A673 (cell line): ENCODE measurements around the gene METTL24.

Experiments used
- EZH2 ChIP-seq: fragments of 200-600 bp; sonication (generic); IDR thresholded peaks from 2 replicates; pipeline ENCODE4 v1.6.1; 2017; ENCODE audit warnings: borderline replicate concordance, low read depth, mild to moderate bottlenecking, mixed read lengths, antibody characterized with exemption, low read length; ENCODE audit not compliant: poor library complexity, severe bottlenecking
- TF ChIP-seq, protein P1 (sequence below): fragments of 300-800, 200-600 bp; sonication (generic); conservative IDR thresholded peaks from 2 replicates; pipeline ENCODE4 v1.5.1; 2017; ENCODE audit warnings: low read depth, mild to moderate bottlenecking, antibody characterized with exemption, low read length, moderate library complexity, mixed read lengths

DNA sequence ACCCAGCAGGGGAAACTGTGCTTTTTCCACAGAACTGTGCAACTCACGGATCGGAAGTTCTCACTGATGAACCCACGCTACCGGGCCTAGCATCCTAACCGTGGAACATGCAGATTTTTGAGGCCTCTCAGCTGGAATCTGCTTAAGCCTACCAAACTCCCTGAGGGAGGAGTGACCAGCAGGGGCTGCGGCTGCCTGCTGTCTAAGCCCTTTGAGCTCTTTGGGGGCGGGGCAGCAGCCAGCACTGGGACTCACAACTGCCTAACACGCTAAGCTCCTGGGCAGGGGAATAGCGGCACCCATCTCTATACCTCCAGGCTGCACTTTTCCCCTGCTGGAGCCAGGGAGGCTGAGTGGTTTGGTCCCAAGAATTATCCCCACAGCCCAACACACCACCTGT lies 20.4 kb upstream of the METTL24 start:
- no peak for TF ChIP-seq EZH2
- TF ChIP-seq, protein P1, sequence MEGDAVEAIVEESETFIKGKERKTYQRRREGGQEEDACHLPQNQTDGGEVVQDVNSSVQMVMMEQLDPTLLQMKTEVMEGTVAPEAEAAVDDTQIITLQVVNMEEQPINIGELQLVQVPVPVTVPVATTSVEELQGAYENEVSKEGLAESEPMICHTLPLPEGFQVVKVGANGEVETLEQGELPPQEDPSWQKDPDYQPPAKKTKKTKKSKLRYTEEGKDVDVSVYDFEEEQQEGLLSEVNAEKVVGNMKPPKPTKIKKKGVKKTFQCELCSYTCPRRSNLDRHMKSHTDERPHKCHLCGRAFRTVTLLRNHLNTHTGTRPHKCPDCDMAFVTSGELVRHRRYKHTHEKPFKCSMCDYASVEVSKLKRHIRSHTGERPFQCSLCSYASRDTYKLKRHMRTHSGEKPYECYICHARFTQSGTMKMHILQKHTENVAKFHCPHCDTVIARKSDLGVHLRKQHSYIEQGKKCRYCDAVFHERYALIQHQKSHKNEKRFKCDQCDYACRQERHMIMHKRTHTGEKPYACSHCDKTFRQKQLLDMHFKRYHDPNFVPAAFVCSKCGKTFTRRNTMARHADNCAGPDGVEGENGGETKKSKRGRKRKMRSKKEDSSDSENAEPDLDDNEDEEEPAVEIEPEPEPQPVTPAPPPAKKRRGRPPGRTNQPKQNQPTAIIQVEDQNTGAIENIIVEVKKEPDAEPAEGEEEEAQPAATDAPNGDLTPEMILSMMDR = no peak
